ENCODE results near the gene AIPL1. TPM values are rescaled to one million over a fixed set of nuclear protein-coding genes. Genes with fewer than 3 reads are reported as not detected.

The AIPL1 gene
- total RNA-seq, 1 donor from 2014 or later, result not detected

DNA sequence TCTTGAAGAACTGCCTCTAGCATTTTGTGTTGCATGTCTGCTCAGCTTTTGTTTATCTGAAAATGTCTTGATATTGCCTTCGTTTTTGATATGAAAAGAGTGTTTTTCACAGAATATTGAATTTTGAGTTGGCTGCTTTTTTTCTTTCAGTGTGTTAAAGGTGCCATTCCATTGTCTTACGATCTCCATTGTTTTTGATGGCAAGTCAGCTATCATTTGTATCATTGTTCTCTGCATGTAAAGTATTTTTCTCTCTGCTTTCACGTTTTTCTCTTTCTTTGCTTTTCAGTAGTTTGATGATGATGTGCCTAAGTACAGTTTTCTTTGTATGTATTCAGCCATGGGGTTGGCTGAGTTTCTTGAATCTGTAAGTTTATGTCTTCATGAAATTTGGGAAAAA lies 57.0 kb downstream of the AIPL1 start:
- intact Hi-C loops (cut with micrococcal nuclease), result no loop called here

DNA sequence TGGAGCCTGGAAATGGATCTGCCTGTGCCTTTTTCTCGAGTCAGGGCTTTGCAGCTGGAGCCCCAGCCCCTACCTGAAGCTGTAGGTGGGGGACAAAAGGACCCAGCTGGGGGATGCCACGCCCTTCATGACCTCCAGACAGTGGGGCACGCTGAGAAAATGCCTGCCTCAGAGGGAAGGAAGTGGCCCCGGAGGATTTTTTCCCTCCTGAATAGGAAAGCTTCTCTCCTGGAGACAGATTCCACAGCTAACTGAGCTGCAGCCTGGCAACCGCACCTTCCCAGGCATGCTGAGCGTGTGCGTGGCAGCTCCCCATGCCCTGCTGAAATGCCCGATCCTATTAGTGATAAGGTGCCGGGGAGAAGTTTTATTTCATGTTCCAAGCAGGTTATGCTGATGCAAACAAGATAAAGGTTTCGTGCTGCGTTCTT lies 58.0 kb downstream of the AIPL1 start:
- intact Hi-C loops (cut with micrococcal nuclease), result no loop called here

DNA sequence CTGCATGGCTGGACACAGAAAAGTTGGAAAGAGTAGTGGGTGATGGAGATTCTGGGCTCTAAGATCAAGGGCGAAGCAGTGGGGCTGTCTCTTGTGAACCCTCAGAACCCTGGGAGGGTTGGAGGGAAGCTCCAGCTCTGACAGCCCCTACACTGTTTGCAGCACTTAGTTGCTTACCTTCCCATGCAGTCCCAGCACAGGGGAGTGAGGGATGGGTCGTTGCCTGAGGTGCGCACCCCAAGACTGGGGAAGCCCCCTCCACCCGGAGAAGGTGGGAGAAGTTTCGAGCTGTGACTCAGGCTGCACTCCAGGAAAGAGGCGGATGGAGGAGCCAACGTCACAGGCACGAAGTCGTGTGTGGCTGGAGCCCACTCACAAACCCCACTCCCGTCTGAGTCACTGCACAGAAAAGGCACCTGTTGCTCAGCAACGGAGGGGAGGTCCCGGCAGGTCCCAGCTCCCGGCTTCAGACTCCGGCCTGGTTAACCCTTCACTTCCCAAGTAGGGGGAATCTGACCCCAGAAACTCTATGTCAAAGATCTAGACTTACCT lies 60.1 kb downstream of the AIPL1 start:
- intact Hi-C loops (cut with micrococcal nuclease), result no loop called here

DNA sequence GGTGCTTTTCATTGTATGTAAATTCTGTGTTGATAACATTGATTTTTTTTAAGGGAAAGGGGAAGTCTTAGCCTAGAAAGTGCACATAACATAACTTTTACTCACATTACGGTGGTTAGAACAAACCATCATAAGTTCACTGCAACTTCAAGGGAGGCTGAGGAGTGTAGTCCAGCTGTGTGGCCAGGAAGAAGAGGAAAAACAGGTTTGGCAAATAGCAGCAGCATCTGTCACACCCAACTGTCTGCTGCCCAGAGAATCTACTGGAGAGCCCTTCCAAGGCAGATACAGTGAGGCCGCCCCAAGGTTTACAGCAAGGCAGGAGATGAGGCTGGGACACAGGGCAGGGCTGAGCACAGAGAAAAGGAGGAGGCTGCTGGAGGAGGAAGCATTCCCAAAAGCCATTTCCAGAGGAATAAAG lies 60.6 kb downstream of the AIPL1 start:
- intact Hi-C loops (cut with micrococcal nuclease), result no loop called here

Other genes with a start within 250 kb of the AIPL1 start
- 20.5 and 24.9 TPM in 2 replicates for gene PIMREG, start 9.3 kb upstream of the AIPL1 start, total RNA-seq
- gene PITPNM3, start 121.4 kb upstream of the AIPL1 start, total RNA-seq, result 0.50 and 0.77 TPM in 2 replicates
- 16.5 and 19.1 TPM in 2 replicates for gene KIAA0753, start 205.6 kb upstream of the AIPL1 start, total RNA-seq
- gene TXNDC17, start 205.9 kb upstream of the AIPL1 start, total RNA-seq, result 76.9 and 82.4 TPM in 2 replicates
- 16.8 and 19.1 TPM in 2 replicates for gene MED31, start 216.5 kb upstream of the AIPL1 start, total RNA-seq
- gene C17orf100, start 216.6 kb upstream of the AIPL1 start, total RNA-seq, result 1.6 and 1.7 TPM in 2 replicates

Data from T-helper 2 cell treated with Interferon-gamma antibody and Interleukin-4, amounts not matched to agents 100 ng/mL and 5 ng/mL, for 36 hours (primary cell).